T-helper 9 cell (primary cell): ENCODE data around the gene TOMM40L.

Source experiments
- DNase-seq: peaks from one replicate; pipeline ENCODE4 v3.0.0-alpha.2; 2020

The TOMM40L gene

GRCh38 chr1:161197560-161198193, 28.2 kb upstream of the TOMM40L start:
- no peak for DNase-seq

GRCh38 chr1:161198194-161198896, 27.5 kb upstream of the TOMM40L start:
- DNase-seq = no peak

- DNase-seq = no peak
Measured at GRCh38 chr1:161198897-161199431, 26.9 kb upstream of the TOMM40L start, which contains the start of gene ADAMTS4. Gene ADAMTS4, minus strand, starts transcription at chr1:161199054. Its CDS starts 427 bp downstream, at chr1:161198627.

GRCh38 chr1:161199506-161200139, 26.2 kb upstream of the TOMM40L start:
- no peak for DNase-seq

GRCh38 chr1:161200421-161200991, 25.4 kb upstream of the TOMM40L start:
- no peak for DNase-seq

- DNase-seq = no peak
Measured at GRCh38 chr1:161200992-161201835, 24.6 kb upstream of the TOMM40L start.

GRCh38 chr1:161201836-161202712, 23.8 kb upstream of the TOMM40L start, which contains the start of gene NDUFS2:
Gene NDUFS2, plus strand, starts transcription at chr1:161202367. Its CDS starts 19 bp downstream, at chr1:161202386.
- DNase-seq = peak; percentile 92

GRCh38 chr1:161206411-161207140, 19.3 kb upstream of the TOMM40L start:
- no peak for DNase-seq

GRCh38 chr1:161207173-161207572, 18.7 kb upstream of the TOMM40L start:
- no peak for DNase-seq

GRCh38 chr1:161209790-161210409, 16.0 kb upstream of the TOMM40L start:
- DNase-seq = peak; percentile 56

- no peak for DNase-seq
Measured at GRCh38 chr1:161214369-161214768, 11.5 kb upstream of the TOMM40L start.

GRCh38 chr1:161215076-161215475, 10.8 kb upstream of the TOMM40L start, which contains the start of gene FCER1G:
Gene FCER1G, plus strand, starts transcription at chr1:161215295. Its CDS starts 27 bp downstream, at chr1:161215322.
- DNase-seq = no peak

GRCh38 chr1:161216945-161217712, 8.7 kb upstream of the TOMM40L start:
- DNase-seq = no peak

- no peak for DNase-seq
Measured at GRCh38 chr1:161217831-161218230, 8.0 kb upstream of the TOMM40L start.

GRCh38 chr1:161218301-161219077, 7.4 kb upstream of the TOMM40L start:
- DNase-seq = no peak

- no peak for DNase-seq
Measured at GRCh38 chr1:161219078-161219892, 6.6 kb upstream of the TOMM40L start.

GRCh38 chr1:161220002-161220401, 5.9 kb upstream of the TOMM40L start:
- no peak for DNase-seq
